ENCODE results near the gene FAM107A. TPM values are rescaled to one million over a fixed set of nuclear protein-coding genes. Genes with fewer than 3 reads are reported as not detected.

FAM107A gene
- total RNA-seq, 1 donor from 2014 or later = not detected

- peaks cover 4% of the 10 kb centered on the region for H3K4me1 Mint-ChIP-seq (ENCODE audit: low read depth, unreplicated experiment)
- H3K27ac Mint-ChIP-seq (ENCODE audit: unreplicated experiment) = no peak overlapping the region
Measured at GRCh38 chr3:58613236-58614132, 36.3 kb upstream of the FAM107A start.

DNA sequence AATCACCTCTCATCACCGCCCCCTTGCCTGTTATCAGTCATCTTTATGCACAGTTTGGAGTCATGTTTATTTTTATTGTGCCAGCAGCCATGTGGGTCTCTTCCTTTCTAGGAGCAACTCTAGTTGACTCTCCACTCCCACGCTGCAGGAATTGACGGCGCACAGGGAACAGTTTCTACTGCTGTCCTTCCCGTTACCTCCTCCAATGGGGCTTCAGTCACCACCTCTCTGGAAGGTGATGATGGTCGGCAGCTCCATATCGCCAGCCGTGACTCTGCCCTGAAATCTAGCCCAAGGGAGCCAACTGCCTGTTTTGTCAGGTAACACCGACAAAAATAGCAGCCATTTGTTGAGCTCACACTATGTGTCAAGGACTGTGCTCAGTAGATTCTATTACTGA lies 35.6 kb upstream of the FAM107A start:
- Mint-ChIP-seq H3K27me3 (ENCODE audit: unreplicated experiment) (peaks cover 2% of the 10 kb centered on the region), H3K36me3 (ENCODE audit: unreplicated experiment) (no peaks in the 10 kb centered on the region), H3K4me1 (ENCODE audit: low read depth, unreplicated experiment) (peaks cover 4% of the 10 kb centered on the region), H3K4me3 (ENCODE audit: unreplicated experiment) (no peak overlapping the region), H3K27ac (ENCODE audit: unreplicated experiment) (no peak overlapping the region), H3K9me3 (ENCODE audit: unreplicated experiment) (peaks cover 2% of the 10 kb centered on the region)
- no peak for TF ChIP-seq CTCF (IDR thresholded peaks at IDR 0.05; ENCODE audit: partially characterized antibody, unreplicated experiment)
- DNase-seq = no peak

More at GRCh38 chr3:58613236-58614132, 36.3 kb upstream of the FAM107A start:
- H3K4me3 Mint-ChIP-seq (ENCODE audit: unreplicated experiment) = no peak overlapping the region
- no peak for TF ChIP-seq CTCF (IDR thresholded peaks at IDR 0.05; ENCODE audit: partially characterized antibody, unreplicated experiment)
- peaks cover 2% of the 10 kb centered on the region for H3K9me3 Mint-ChIP-seq (ENCODE audit: unreplicated experiment)
- DNase-seq = no peak
- peaks cover 2% of the 10 kb centered on the region for H3K27me3 Mint-ChIP-seq (ENCODE audit: unreplicated experiment)
- no peaks in the 10 kb centered on the region for H3K36me3 Mint-ChIP-seq (ENCODE audit: unreplicated experiment)

- H3K27me3 Mint-ChIP-seq (ENCODE audit: unreplicated experiment) = peaks cover 2% of the 10 kb centered on the region
- peaks cover 4% of the 10 kb centered on the region for H3K4me1 Mint-ChIP-seq (ENCODE audit: low read depth, unreplicated experiment)
- no peak overlapping the region for H3K4me3 Mint-ChIP-seq (ENCODE audit: unreplicated experiment)
- DNase-seq = no peak
- TF ChIP-seq CTCF (IDR thresholded peaks at IDR 0.05; ENCODE audit: partially characterized antibody, unreplicated experiment) = no peak
- H3K27ac Mint-ChIP-seq (ENCODE audit: unreplicated experiment) = no peak overlapping the region
- no peaks in the 10 kb centered on the region for H3K36me3 Mint-ChIP-seq (ENCODE audit: unreplicated experiment)
- peaks cover 1% of the 10 kb centered on the region for H3K9me3 Mint-ChIP-seq (ENCODE audit: unreplicated experiment)
Measured at GRCh38 chr3:58609990-58610389, 32.8 kb upstream of the FAM107A start.

DNA sequence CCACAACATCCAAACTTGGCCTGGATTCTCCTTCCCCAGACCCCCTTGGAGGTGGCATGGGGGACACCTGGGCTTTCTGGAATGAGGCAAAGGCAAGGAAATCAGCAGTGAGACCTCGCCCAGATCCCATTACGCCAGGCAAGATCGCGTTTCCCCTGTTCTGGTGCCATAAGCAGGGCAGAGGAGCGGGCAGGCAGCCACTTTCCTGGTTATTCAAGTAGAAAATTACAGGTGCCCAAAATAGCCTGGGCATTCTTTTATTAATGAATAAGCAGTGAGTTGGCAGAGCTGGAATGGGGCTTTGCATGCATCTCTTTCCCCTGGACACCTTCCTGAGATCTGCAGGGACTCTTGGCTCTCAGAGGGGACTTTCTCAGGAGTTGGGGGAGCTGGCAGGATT lies 31.5 kb upstream of the FAM107A start:
- no peak for DNase-seq
- Mint-ChIP-seq H3K27me3 (ENCODE audit: unreplicated experiment) (peaks cover 4% of the 10 kb centered on the region), H3K4me3 (ENCODE audit: unreplicated experiment) (no peak overlapping the region), H3K36me3 (ENCODE audit: unreplicated experiment) (no peaks in the 10 kb centered on the region), H3K9me3 (ENCODE audit: unreplicated experiment) (peaks cover 1% of the 10 kb centered on the region), H3K4me1 (ENCODE audit: low read depth, unreplicated experiment) (peaks cover 4% of the 10 kb centered on the region), H3K27ac (ENCODE audit: unreplicated experiment) (no peak overlapping the region)
- TF ChIP-seq CTCF (IDR thresholded peaks at IDR 0.05; ENCODE audit: partially characterized antibody, unreplicated experiment) = no peak

GRCh38 chr3:58607816-58608215 lies 30.6 kb upstream of the FAM107A start:
- H3K27ac Mint-ChIP-seq (ENCODE audit: unreplicated experiment) = no peak overlapping the region
- H3K9me3 Mint-ChIP-seq (ENCODE audit: unreplicated experiment) = no peaks in the 10 kb centered on the region
- H3K36me3 Mint-ChIP-seq (ENCODE audit: unreplicated experiment) = no peaks in the 10 kb centered on the region
- DNase-seq = no peak
- H3K4me3 Mint-ChIP-seq (ENCODE audit: unreplicated experiment) = no peak overlapping the region
- peaks cover 4% of the 10 kb centered on the region for H3K27me3 Mint-ChIP-seq (ENCODE audit: unreplicated experiment)
- TF ChIP-seq CTCF (IDR thresholded peaks at IDR 0.05; ENCODE audit: partially characterized antibody, unreplicated experiment) = no peak
- peaks cover 4% of the 10 kb centered on the region for H3K4me1 Mint-ChIP-seq (ENCODE audit: low read depth, unreplicated experiment)
